Prostate gland (tissue), 2 donors: ENCODE data around the gene ACBD3.

Experiments used
- CTCF ChIP-seq, 4 experiments: fragments of 200-600 bp in 2 of 4; fragments of 450-650 bp in 2 of 4; sonication (generic) in 2 of 4; IDR thresholded peaks; 1 replicate in 3 of 4; 2 replicates in 1 of 4; pipeline ENCODE4 v1.5.1; 2016 to 2019; ENCODE audit warnings: antibody characterized with exemption in 4 of 4, mild to moderate bottlenecking in 2 of 4, moderate library complexity in 2 of 4
- POLR2A ChIP-seq: fragments of 450-650 bp; IDR thresholded peaks from one replicate; pipeline ENCODE4 v1.6.1; 2016; ENCODE audit warnings: antibody characterized with exemption, mild to moderate bottlenecking
- POLR2AphosphoS5 ChIP-seq: sonication (generic); formaldehyde crosslinking; IDR thresholded peaks from one replicate; pipeline ENCODE4 v1.6.1; 2017; ENCODE audit warnings: antibody characterized with exemption

GRCh38 chr1:226176870-226177269 is 9.7 kb downstream of the ACBD3 start:
- TF ChIP-seq CTCF (IDR thresholded peaks at IDR 0.05): no peak
- TF ChIP-seq POLR2AphosphoS5: no peak
- no peak for TF ChIP-seq POLR2A
